ENCODE data around the gene SORD.
"Not testable (repeated sequence)": the region's sequence is repeated elsewhere in the genome, so short reads cannot be mapped to it uniquely, and the experiment has no call there.

SORD gene

DNA sequence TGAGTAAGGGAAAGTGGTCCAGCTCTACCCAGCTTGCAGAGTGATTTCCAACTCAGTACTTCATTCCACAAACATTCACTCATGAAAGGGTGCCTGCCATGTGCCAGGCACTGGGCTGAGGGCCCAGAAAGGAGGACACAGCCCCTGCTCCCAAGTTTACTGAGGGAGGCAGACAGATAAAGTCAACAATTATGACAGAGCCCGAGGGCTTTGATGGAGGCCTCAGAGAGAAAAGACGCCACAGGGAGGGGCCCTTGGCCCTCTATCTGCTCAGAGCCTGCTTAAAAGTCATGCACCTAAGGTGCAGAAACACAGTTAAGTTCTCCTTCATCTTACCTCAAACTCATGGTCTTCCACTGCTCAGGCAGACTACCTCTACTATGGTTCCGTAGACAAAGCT, 1.7 kb downstream of the SORD start:
- not testable (repeated sequence) for DNase-seq (ENCODE audit: low read depth)

GRCh38 chr15:45025627-45026026, 2.6 kb downstream of the SORD start:
- DNase-seq (ENCODE audit: low read depth): not testable (repeated sequence)

DNA sequence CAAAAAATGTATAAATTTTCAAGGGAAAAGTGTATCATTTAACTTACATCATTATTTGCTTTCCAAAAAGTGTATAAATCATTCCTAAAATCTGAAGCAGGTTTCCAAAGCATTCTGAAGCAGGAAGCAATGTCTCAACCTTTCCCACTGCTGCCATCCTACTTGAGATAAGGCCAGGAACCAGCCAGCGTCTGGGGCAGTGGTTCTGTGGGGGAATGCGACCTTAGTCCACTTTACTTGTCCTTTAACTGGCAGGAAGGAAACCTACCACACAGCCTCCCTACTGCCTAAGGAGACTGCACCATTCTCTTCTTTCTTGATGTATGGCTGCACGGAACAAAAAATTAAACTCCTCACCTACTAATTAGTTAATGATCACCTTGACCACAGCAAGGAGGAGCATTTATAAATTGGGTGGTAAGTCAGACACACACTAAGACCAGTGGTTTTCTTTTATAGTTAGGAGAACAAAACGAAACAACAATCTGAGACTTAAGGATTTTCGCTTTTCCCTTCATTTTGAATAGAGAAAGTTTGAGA, 3.7 kb downstream of the SORD start:
- no peak for DNase-seq (ENCODE audit: low read depth)

- DNase-seq (ENCODE audit: low read depth): no peak
Observed at GRCh38 chr15:45027220-45027619, 4.2 kb downstream of the SORD start.

GRCh38 chr15:45030743-45031142, 7.7 kb downstream of the SORD start:
- DNase-seq (ENCODE audit: low read depth): no peak

GRCh38 chr15:45031522-45032028, 8.6 kb downstream of the SORD start:
- DNase-seq (ENCODE audit: low read depth): not testable (repeated sequence)

- not testable (repeated sequence) for DNase-seq (ENCODE audit: low read depth)
Observed at GRCh38 chr15:45032501-45032900, 9.5 kb downstream of the SORD start.

DNA sequence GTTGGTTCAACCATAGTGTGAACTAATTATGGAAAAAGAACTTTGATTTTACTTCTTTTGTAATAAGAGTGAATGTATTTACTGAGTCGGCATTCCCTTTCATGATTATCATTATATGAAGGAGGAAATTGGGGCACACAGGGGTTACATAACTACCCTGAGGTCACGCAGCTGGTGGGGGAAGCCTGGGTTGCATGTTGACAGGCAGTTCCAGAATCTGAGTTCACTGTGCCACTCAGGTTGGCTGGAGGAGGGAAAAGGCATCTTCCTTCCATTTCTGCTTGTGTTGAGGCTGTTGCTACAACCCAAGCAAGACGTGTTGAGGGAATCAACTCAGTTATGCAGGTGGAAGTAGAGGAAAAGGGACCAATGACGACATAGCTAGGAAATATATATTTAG, 11.1 kb downstream of the SORD start:
- not testable (repeated sequence) for DNase-seq (ENCODE audit: low read depth)

- not testable (repeated sequence) for DNase-seq (ENCODE audit: low read depth)
Observed at GRCh38 chr15:45034600-45035375, 11.8 kb downstream of the SORD start.

DNA sequence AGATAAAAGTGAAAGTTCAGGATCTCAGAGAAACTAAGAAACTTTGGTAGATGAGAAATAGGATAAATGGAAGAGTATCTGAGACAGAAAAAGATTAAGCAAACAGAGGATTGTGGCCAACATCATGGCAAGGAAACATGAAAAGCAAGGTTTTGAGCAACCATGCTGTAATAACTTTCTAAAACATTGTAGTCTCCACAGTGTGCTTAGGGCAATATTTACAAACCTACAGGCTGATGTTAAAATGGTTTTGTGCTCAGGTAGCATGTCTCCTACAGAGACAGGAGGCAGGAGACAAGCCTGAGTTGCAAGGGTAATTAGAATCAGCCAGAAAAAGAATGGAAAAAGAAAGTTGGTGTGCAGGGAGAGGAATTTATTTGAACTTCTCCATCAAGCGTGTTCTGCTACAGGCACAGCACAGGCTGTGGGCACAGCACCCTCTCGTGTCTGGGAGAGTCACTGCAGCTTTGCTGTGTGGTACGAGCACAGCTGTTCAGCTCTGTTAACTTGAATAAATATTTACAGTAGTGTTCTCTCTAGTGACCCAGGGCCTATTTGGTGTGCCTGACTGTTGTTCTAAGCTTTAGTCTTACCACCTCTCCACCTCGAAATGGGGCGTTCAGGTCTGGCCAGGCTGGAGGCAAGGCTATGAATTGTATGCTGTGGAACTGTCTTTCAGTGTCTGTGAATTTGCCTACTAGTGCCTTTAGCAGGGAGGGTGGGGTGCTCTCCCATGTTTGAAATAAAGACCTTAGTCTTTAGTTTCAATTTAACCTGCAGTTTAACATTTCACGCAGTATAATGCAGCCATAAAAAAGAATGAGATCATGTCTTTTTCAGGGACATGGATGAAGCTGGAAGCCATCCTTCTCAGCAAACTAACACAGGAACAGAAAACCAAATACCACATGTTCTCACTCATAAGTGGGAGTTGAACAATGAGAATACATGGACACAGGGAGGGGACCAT, 14.1 kb downstream of the SORD start:
- DNase-seq (ENCODE audit: low read depth): peak; percentile 46

DNA sequence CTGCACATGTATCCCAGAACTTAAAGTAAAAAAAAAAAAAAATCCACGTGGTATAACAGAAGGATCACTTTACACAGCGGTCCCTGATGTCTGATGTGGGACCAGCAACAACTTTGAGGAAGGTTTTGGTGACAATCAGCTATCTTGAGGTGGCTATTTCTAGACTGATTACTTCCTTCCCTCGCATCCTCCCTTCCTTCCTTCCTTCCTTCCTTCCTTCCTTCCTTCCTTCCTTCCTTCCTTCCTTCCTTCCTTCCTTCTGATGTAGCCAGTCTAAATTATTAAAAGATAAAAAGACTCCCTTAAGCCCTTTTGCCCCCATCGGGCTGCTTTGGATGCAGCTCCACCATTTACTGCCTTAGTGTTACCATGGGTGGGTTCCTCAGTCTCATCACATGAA, 14.9 kb downstream of the SORD start:
- no peak for DNase-seq (ENCODE audit: low read depth)

- DNase-seq (ENCODE audit: low read depth): not testable (repeated sequence)
Observed at GRCh38 chr15:45040396-45040795, 17.4 kb downstream of the SORD start.

GRCh38 chr15:45041538-45041937, 18.5 kb downstream of the SORD start:
- not testable (repeated sequence) for DNase-seq (ENCODE audit: low read depth)

DNA sequence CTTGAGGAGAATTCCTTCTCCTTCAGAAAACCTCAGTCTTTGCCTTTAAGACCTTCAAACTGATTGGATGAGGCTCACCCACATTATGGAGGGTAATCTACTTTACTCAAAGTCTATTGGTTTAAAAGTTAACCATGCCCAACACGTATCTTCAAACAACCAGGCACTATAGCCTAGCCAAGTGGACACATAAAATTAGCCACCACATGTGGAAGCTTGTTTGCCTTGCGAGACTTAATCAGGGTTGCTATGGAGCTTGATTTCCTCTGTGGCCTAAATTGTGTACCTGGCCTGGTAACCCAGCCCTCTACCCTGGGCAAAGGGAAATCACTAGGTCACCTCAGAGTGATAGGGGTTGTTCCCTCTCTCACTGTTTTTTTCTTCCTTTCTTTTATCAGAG, 19.9 kb downstream of the SORD start:
- DNase-seq (ENCODE audit: low read depth): not testable (repeated sequence)

GRCh38 chr15:45044270-45044669, 21.3 kb downstream of the SORD start:
- not testable (repeated sequence) for DNase-seq (ENCODE audit: low read depth)

DNA sequence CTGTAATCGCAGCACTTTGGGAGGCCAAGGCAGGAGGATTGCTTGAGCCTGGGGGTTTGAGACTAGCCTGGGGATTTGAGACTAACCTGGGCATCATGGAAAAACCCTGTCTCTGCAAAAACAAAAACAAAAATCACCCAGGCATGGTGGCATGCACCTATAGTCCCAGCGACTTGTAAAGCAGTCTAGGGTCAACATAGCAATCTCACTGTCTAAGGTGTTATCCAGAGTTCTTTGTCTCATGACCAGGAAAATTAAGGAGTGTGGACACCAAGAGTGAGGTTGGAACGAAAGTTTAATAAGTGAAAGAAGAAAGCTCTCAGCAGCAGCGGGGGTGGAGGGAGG, 25.4 kb downstream of the SORD start:
- DNase-seq (ENCODE audit: low read depth): not testable (repeated sequence)

DNA sequence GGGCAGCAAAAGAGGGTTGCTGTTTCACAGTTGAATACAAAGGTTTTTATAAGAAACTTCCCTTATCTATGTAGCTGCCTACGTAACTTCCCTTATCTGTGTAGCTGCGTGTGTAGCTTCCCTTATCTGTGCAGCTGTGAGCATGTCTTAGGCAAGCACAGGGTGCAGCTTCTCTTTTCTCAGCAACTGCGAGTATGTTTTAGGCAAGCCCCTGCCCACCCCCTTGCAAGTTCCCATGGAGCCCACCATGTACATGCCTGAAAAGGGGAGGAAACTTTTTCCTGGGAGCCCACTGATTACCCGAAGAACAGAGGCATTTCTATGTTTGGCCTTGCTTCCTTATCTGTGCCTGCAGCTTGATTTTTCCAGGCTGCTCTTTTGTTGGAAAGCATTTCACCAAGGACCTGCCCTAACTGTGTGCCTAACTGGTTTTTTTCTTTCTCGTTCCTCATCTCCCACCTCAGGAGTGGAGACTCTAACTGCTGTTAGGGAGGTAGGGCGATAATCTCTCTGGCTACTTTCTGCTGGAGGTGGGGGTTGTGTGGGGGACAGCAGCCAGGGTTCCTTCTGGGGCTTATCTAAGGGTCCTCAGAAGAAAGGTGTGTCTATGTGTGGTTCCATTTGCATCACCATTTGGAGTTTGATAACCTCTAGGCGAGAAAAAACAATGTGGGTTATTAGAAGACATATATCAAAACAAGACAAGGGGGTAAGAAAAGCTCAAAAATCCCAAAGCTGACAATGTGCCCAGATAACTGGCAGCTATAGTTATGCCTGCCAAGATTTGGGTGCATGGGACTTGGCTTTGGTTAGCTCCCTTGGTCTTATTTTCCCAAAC, 26.0 kb downstream of the SORD start:
- no peak for DNase-seq (ENCODE audit: low read depth)

- DNase-seq (ENCODE audit: low read depth): no peak
Observed at GRCh38 chr15:45050587-45050986, 27.6 kb downstream of the SORD start.

DNA sequence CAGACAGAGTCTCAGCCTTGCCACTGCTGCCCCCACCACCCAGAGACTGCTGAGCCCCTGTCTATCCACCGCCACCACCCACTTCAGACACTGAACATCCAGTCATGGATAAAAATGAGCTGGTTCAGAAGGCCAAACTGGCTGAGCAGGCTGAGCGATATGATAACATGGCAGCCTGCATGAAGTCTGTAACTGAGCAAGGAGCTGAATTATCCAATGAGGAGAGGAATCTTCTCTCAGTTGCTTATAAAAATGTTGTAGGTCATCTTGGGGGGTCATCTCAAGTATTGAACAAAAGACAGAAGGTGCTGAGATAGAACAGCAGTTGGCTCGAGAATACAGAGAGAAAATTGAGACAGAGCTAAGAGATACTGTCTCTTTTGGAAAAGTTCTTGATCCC, 29.7 kb downstream of the SORD start:
- not testable (repeated sequence) for DNase-seq (ENCODE audit: low read depth)

GRCh38 chr15:45058690-45059675, 36.0 kb downstream of the SORD start:
- DNase-seq (ENCODE audit: low read depth): not testable (repeated sequence)
